H54 (cell line): ENCODE measurements around the gene E2F8.
A peak's percentile ranks its signal among the peaks of the same experiment; 100 is the strongest.

Experiments
- DNase-seq: peaks from one replicate; pipeline ENCODE4 v3.0.0; 2011; ENCODE audit warnings: low spot score, mixed read lengths; ENCODE audit not compliant: insufficient read length
- FAIRE-seq: peaks from 3 replicates; lab custom pipeline; 2011; peaks lifted over from hg19 to GRCh38; lab: Jason Lieb, UNC
- POLR2A ChIP-seq: IDR thresholded peaks from 2 replicates; pipeline ENCODE4 v1.6.1; 2011; ENCODE audit warnings: low read depth, mild to moderate bottlenecking, low read length

E2F8 gene

DNA sequence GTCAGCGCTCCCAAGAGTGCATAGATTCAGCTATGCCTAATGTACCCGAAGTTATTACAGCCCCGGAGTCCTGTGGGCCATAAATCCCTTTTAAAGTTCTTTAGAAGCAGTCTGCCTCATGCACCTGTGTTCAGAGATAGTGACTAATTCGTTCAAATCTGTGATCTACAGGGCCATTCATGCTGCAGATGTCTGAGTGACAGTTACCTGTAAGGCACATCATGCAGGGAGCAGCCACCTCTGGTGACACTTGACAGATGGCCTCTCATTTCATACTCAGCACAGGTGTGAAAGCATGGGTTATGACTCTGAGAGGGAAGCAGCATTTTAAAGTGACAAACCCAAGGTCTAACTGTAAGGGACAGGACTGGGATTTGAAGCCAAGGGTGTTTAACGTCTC is 2.4 kb upstream of the E2F8 start:
- DNase-seq: no peak
- no peak for FAIRE-seq

DNA sequence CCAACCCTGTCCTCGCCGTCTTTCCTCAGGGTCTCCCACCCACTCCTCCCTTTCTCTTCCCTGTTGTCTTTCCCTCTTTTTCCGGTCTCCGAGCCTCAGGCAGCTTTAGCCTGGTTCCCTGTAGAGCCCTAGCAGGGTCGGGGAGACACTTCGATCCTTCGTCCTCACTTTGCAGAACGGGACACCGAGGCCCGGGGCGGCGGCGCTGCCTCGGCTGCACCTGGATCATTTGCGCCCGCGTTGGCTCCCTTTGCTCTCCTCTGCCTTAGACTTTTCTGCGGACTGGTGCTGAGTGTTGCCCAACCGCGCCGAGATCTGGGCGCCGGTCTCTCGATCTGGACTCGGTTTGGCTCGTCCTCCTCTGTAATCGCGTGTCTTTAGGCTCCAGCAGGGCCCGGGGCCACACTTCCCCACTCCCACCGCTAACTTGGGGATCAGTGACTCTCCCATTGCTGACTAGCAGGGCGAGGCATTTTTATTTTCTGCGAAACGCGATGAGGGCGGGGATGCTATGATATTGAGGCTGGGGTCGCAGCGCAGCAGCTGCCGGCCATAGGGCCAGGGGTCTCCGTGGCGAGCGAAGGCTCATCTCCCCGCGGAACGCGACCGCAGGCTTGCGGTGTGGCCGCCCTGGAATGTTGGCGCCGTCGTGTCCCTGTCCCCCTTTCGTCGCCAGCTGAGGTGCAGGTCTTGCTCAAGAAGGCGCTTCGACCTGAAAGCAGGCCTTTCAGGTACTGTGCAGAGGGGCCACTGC is 1.6 kb upstream of the E2F8 start:
- DNase-seq (no peak), FAIRE-seq (no peak)
- no peak for TF ChIP-seq POLR2A

More for the DNA sequence above, 2.4 kb upstream of the E2F8 start:
- TF ChIP-seq POLR2A: no peak

DNA sequence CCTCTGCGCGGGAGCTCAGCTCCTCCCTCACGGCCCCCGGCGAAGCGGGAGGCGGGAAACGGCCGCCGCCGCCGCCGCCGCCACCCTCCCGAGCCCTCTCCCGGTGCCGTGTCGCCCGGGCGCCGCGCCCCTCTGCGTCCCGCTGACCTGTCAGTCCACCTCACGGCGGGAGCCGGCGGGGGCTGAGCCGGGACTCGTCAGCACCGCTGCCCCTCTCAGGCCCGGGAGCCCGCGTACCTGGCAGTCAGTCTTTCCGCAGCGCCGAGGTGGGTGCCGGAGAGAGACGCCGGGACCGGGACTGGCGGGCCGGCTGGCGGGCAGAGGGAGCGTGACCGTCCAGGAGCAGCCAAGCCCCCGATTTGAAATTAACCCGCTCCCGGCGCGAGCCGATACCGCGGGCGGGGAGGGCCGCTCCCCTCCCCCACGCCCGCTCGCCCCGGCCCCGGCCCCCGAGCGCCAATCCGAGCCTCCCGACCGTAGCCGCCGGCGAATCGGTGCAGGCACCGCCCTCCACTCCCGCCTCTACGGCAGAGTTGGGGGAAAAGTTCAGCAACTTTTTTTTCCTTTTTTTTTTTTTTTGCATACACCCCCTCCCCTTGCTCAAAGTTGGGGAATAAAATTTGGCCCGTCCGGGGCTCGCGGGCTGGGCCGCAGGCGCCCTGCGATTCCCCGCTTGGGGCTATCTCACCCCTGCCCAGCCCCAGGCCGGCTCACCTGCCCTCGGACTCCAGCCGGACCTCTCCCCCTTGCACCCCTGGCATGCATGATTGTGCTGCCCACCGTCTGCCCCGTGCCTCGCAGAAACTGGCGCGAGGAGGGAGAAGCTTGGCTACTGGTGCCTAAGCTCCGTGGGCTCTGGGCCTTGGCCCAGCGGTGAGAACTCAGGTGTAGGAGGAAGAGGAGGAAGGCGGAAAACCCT is 774 bp upstream of the E2F8 start:
- no peak for FAIRE-seq
- peak; percentile 40 for TF ChIP-seq POLR2A
- peak; percentile 58 for DNase-seq

DNA sequence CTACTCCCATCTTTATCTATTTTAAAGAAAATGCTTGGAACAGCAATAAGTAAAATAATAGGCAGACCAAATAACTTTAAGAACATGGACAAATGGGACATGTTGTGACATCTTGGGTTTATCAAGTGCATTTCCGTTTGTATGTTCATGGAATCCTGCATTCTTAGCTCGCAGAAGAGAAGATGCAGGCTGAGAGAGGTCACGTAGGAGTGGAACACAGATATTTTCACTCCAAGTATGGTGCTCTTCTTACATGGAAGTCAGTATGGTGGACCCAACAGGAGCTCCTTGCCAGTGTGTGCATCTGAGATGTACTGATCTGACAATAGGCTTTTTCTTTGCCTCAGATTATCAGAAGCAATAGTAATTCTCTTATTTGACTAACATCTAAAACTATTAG is 1.7 kb downstream of the E2F8 start:
- DNase-seq: no peak
- FAIRE-seq: no peak
- TF ChIP-seq POLR2A: no peak

DNA sequence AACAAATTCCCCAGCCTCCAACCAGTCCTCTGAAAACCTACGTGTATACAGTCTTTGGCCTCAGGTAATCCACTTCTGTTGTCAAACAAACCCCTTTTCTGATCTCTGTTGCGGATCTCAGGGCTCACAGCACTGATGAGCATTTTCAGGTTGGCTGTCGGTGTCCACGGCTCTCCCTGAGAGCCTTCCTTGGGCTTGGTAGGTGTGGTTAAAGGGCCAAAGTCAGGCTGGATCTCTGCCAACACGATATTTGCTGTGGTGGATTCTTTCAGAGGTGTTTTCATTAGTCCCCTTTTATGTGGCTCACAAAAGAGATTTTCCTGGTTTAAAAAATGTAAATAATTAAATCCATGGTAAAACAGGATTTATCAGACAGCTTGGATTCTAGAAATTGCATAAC is 2.9 kb downstream of the E2F8 start:
- TF ChIP-seq POLR2A: no peak
- FAIRE-seq (no peak), DNase-seq (no peak)

DNA sequence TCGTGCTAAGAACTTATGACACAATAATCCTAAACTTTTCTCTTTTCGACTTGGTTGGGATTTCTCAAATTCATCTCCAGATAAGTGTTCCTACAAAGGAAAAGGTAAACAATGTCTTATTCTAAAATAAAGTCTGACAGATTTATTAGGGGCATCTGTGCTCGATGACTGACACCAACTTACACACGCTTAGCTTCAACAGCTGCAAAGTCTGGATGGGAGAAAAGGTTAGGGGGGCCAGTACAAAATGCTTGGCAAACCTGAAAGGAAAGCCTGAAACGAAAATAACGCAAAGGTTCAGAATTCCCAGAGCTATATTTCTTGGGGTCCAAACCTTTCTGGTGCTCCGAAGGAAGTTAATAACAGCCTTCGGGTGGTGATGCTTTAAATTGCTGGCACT is 3.4 kb downstream of the E2F8 start:
- FAIRE-seq (no peak), DNase-seq (no peak)

DNA sequence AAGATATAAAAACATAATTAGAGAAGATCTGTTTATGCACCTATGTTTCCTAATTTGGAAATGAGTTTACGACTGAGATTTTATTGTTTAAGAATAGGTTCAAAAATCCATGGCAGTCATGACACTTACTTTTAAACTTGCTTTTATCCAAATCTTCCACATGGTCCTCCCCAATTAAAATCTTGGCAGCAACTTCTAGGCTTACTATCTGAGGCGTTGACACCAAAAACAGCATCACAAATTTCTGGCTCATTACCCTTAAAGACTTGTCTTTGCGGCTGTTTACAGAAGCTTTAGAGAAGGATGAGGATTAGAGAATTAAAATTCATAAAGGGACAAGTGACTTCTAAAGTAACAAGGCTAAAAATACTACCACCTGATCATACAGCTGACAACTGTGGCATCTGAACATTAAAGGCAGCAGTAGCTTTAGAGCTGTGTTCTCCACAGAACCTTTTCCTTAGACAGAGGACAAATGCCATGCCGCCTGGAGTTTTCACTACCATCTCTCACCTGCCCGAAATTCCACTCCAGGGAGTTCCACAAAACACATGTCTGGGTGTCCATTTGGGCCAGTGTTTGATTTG is 6.4 kb downstream of the E2F8 start:
- TF ChIP-seq POLR2A: no peak
- FAIRE-seq (no peak), DNase-seq (no peak)

More for the DNA sequence above, 3.4 kb downstream of the E2F8 start:
- TF ChIP-seq POLR2A: no peak

DNA sequence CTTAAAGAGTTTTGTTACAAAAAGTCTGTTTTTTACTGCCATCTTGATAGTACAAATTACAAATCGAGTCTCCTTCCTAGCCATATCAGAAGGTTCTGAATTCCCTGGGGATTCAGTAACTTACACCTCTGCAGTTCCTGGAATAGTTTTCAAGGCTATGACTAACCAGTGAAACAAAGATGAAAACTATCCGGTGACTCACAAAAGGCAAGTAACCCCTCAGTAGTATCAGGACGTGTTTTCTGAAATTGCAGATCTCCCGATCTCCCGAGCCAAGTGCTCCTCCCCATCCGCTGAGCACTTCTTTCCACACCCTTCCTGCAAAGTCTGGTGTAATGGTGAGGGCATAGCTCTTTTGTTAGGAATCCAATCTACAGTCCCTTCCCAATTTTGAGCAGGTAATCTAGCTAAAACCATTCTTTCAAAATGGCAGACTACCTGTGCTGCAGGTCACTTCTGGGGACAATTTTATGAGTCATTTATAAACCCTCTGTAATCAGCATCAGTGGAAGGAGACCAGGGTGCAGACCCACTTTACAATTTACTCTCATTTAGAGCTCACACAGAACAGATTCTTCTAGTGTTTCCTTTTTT is 7.7 kb downstream of the E2F8 start:
- no peak for TF ChIP-seq POLR2A
- FAIRE-seq (peak; percentile 94), DNase-seq (peak; percentile 46)

DNA sequence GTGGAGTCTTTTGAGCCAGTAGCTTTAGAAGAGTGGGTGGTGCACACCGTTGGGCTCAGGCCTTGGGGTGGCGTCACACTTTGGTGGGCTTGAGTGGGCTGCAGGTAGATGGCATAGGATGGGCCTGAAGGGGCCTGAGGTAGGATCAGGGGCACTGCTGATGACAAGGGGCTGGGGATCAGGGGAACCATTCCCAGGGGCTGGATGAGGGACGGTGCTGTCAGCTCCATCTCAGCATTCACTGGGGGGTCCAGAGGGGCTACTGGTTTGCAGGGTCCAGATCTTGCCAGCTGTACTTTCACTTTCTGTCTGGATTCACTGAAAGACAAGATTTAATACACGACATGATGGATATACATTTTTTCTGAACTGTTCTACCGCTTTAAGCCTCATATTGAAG is 11.1 kb downstream of the E2F8 start:
- DNase-seq: no peak
- TF ChIP-seq POLR2A: no peak
- FAIRE-seq: no peak

DNA sequence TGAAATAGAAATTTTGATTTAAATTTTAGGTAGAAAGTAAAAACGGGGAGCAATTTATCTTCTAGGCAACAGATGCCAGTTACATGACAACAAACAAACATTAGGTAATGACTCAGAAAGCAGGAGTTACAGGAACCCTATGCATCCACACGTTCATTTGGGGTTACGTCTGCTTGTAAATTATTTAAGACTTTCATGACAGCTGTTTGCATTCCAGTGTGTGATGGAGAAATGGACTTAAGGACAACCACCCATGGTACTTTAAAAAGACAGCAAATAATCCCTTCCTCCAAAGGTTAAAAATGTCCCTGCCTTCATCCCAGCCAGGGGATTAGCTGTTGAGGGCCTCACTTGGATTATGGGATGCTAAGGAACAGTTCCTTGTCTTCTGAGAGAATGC is 11.8 kb downstream of the E2F8 start:
- TF ChIP-seq POLR2A: no peak
- no peak for FAIRE-seq
- no peak for DNase-seq

DNA sequence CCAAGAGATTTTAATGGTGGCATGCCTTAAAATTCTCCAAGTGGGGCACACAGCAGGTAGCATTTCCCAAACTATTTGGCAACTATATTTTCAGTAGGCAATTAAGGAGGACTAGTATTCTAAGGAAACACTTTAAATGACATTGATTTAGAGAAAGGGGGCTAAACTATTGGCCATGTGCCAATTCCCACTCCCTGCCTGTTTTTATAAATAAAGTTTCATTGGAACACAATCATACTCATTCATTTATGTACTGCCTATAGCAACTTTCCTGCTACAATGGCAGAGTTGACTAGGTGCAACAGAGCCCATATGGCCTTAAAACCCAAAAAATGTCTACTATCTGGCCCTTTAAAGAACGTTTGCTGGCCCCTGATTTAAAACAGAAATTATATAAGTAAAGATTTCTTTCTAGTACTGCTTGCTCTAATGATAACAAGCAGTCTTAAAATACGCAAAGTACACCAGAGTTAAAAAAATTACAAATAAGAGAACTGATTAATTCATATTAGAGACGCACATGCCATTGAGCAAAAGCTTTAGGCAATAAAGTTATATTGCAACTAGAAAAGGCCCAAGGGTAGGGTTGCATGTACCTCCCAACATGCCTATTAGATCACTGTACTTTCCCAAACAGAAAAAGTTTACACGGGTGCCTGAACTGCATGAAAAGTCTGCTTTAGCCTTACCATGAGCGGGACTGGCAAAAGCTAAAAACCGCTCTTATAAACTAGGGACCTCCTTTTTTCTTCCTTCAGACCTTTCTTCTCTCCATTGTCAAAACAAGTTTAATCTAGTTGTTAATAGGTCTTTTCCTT is 14.2 kb downstream of the E2F8 start:
- FAIRE-seq (no peak), DNase-seq (no peak)
- TF ChIP-seq POLR2A: no peak

DNA sequence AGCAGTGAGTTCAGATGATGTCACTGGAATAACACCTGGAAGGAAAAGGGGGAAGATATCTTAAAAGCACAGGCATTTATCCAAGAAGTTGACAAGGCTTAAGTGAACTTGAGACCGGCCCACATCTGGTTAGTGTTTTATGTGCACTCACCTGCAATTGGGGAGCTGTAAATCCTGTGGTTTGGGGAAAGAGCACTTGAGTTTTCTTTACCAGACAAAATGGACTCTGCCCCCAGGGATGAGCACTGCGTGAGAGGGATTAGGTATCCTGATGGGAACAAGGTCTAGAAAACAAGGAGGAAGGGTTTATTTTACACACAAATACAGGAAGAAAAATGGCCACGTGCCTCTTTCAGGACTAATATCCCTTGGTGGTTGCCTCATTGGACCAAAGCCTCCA is 15.2 kb downstream of the E2F8 start:
- no peak for DNase-seq
- TF ChIP-seq POLR2A: no peak
- FAIRE-seq: no peak

DNA sequence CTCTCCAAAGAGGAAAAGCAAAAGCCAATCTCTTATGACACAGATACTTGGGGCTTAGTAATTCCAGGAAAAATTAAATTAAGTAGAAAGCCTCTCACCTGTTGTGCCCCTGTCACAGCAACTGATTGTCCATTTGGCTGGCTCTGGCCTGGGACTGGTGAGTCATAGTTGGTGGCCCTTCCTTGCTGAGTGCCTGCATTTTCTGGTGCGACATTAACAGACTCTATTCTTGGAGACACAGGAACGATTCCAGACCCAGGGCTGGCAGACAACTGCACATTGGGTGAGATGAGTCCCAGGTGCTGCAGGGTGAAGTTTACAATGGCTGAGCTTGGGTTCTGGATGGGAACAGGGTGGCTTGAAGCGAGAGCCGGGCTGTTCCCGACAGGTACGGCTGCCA is 15.6 kb downstream of the E2F8 start:
- no peak for DNase-seq
- FAIRE-seq: no peak
- TF ChIP-seq POLR2A: no peak
